Panc1 (cell line): ENCODE results near the gene KCNG1. TPM values are rescaled to one million over a fixed set of nuclear protein-coding genes. Genes with fewer than 3 reads are reported as not detected.

Experiments used
- ATAC-seq: fragments of 200-7000 bp; cut with Tn5 transposase; 2 replicates; pipeline ENCODE4 v1.9.1; 2020; ENCODE audit warnings: mild to moderate bottlenecking, moderate library complexity
- BruUV-seq: library from RNA; stranded (reverse); fragments of 400-500 nt; replicated peaks from 2 replicates; lab custom pipeline; 2021; lab: Mats Ljungman, UMichigan
- CTCF ChIA-PET: fragments of 300-600 bp; sonication (Branson Sonifier 250); formaldehyde crosslinking; loops from one replicate; lab custom pipeline; 2022; ENCODE audit warnings: antibody characterized with exemption; lab: Charles Lee
- POLR2A ChIA-PET: fragments of 300-600 bp; sonication (Branson Sonifier 250); formaldehyde crosslinking; loops from one replicate; lab custom pipeline; 2022; ENCODE audit warnings: antibody characterized with exemption; lab: Charles Lee
- DNase-seq: peaks from one replicate; pipeline ENCODE4 v3.0.0-alpha.2; 2010; ENCODE audit warnings: low read depth, low spot score
- H3K27ac ChIP-seq: 2 replicates; pipeline ENCODE4 v1.5.1; 2011; ENCODE audit warnings: mild to moderate bottlenecking, low read length, inconsistent platforms
- H3K27me3 ChIP-seq: fragments of 200-500 bp; sonication (Bioruptor generic); 2 replicates; pipeline ENCODE4 v1.6.0; 2014; ENCODE audit warnings: low read length, inconsistent platforms; ENCODE audit not compliant: control insufficient read depth, insufficient read depth
- H3K36me3 ChIP-seq: fragments of 200-500 bp; sonication (Bioruptor generic); 2 replicates; pipeline ENCODE4 v1.5.1; 2014; ENCODE audit warnings: inconsistent platforms, mild to moderate bottlenecking, low read length, moderate library complexity; ENCODE audit not compliant: control insufficient read depth, insufficient read depth
- H3K4me1 ChIP-seq: 2 replicates; pipeline ENCODE4 v1.5.1; 2011; ENCODE audit warnings: inconsistent platforms, mild to moderate bottlenecking, low read length, moderate library complexity; ENCODE audit not compliant: control insufficient read depth, insufficient read depth
- H3K4me3 ChIP-seq, 2 experiments: 2 replicates each; pipeline ENCODE4 v1.5.1; 2011 to 2012; ENCODE audit warnings: low read depth in 2 of 2, low read length in 2 of 2, mild to moderate bottlenecking in 2 of 2, inconsistent platforms in 1 of 2, moderate library complexity in 1 of 2
- H3K9me3 ChIP-seq: fragments of 200-500 bp; sonication (Bioruptor generic); 2 replicates; pipeline ENCODE4 v1.5.1; 2014; ENCODE audit warnings: low read depth, mild to moderate bottlenecking, inconsistent platforms, low read length, moderate library complexity; ENCODE audit not compliant: control insufficient read depth, insufficient read depth
- CTCF ChIP-seq: fragments of 450-650 bp; IDR thresholded peaks from 2 replicates; pipeline ENCODE4 v1.5.1; 2017; ENCODE audit warnings: mild to moderate bottlenecking
- POLR2AphosphoS5 ChIP-seq: IDR thresholded peaks from 2 replicates; pipeline ENCODE4 v1.6.1; 2012; ENCODE audit warnings: mild to moderate bottlenecking, low read depth, low read length, moderate library complexity
- REST ChIP-seq, 2 experiments: IDR thresholded peaks; 2 replicates each; pipeline ENCODE4 v1.6.1; 2011 to 2012; ENCODE audit warnings: low read depth in 2 of 2, control low read depth in 1 of 2, low read length in 1 of 2, mild to moderate bottlenecking in 1 of 2, moderate library complexity in 1 of 2; ENCODE audit not compliant: insufficient read depth in 1 of 2
- SIN3A ChIP-seq: IDR thresholded peaks from 2 replicates; pipeline ENCODE4 v1.6.1; 2012; ENCODE audit warnings: low read depth, mild to moderate bottlenecking, low read length, moderate library complexity, borderline replicate concordance; ENCODE audit not compliant: insufficient read depth
- TCF7L2 ChIP-seq: IDR thresholded peaks from 2 replicates; pipeline ENCODE4 v1.6.1; 2011; ENCODE audit warnings: mild to moderate bottlenecking, low read depth, low read length, inconsistent platforms
- in situ Hi-C: cut with HindIII; loops from 2 replicates; pipeline ENCODE4 v1.10.0; 2016; ENCODE audit warnings: low sequenced_read_pairs, low pct_unique_long_range_greater_than_20kb
- intact Hi-C: fragments of 100-400 bp; cut with micrococcal nuclease; formaldehyde crosslinking; loops from one replicate; pipeline ENCODE4 v1.10.0; 2022; ENCODE audit not compliant: unreplicated experiment
- total RNA-seq: library from RNA; stranded (reverse); gene quantifications from one replicate; pipeline ENCODE4 v1.2.1, GENCODE V29; 2021; ENCODE audit not compliant: unreplicated experiment

Gene KCNG1
- total RNA-seq, 1 experiment from 2014 or later = 7.4 TPM

GRCh38 chr20:50992336-50992732 lies 30.6 kb downstream of the KCNG1 start:
- H3K27me3 ChIP-seq = peaks cover 2% of the 10 kb centered on the region; the same call in 1 of the 2 replicates
- no peak overlapping the region for H3K27ac ChIP-seq
- no peaks in the 10 kb centered on the region for H3K9me3 ChIP-seq
- no peak for TF ChIP-seq CTCF
- TF ChIP-seq POLR2AphosphoS5 = no peak
- TF ChIP-seq REST (IDR thresholded peaks at IDR 0.05; ENCODE audit: insufficient read depth in 1 of 2, low read depth in 2 of 2, low read length in 1 of 2) = no peak
- no peak for TF ChIP-seq SIN3A
- no peak for TF ChIP-seq TCF7L2
- DNase-seq = no peak
- BruUV-seq = no TSS peak
- intact Hi-C loops = no loop called here
- CTCF ChIA-PET = interaction anchor here (0.6 to 1.6 kb wide), 4 partner anchors 11 to 362 kb away, joined by 3 to 5 read pairs (median 4); no protein-coding TSS in a partner anchor
- H3K4me3 ChIP-seq = no peak overlapping the region
- POLR2A ChIA-PET = no interaction called here
- H3K4me1 ChIP-seq = no peaks in the 10 kb centered on the region
- in situ Hi-C loops = no loop called here
- no peaks in the 10 kb centered on the region for H3K36me3 ChIP-seq
- no peak for ATAC-seq

GRCh38 chr20:50991076-50991475 lies 31.8 kb downstream of the KCNG1 start:
- in situ Hi-C loops (no loop called here), intact Hi-C loops (no loop called here)
- no peaks in the 10 kb centered on the region for H3K36me3 ChIP-seq
- BruUV-seq = no TSS peak
- H3K4me1 ChIP-seq = no peaks in the 10 kb centered on the region
- TF ChIP-seq TCF7L2 (no peak), REST (IDR thresholded peaks at IDR 0.05; ENCODE audit: insufficient read depth in 1 of 2, low read depth in 2 of 2, low read length in 1 of 2) (no peak), POLR2AphosphoS5 (no peak), CTCF (no peak), SIN3A (no peak)
- POLR2A ChIA-PET = interaction anchor here (0.7 kb wide), 1 partner anchor 293 kb away, joined by 3 read pairs; no protein-coding TSS in a partner anchor
- H3K4me3 ChIP-seq = no peak overlapping the region
- no peaks in the 10 kb centered on the region for H3K9me3 ChIP-seq
- DNase-seq (no peak), ATAC-seq (no peak)
- H3K27ac ChIP-seq = no peak overlapping the region
- CTCF ChIA-PET = interaction anchor here (0.6 to 0.7 kb wide), 2 partner anchors 14 to 509 kb away, joined by 4 to 5 read pairs; no protein-coding TSS in a partner anchor
- no peaks in the 10 kb centered on the region for H3K27me3 ChIP-seq
